HG03575 (cell line): Measurements from ENCODE around the gene THADA.
"Not testable (repeated sequence)": the region's sequence is repeated elsewhere in the genome, so short reads cannot be mapped to it uniquely, and the experiment has no call there.

Experiments
- ATAC-seq: cut with Tn5 transposase; IDR thresholded peaks from one replicate; pipeline ENCODE4 v1.9.1; 2021; ENCODE audit not compliant: unreplicated experiment, insufficient number of reproducible peaks, low FRiP score; ENCODE audit errors: extremely low read depth

THADA gene

DNA sequence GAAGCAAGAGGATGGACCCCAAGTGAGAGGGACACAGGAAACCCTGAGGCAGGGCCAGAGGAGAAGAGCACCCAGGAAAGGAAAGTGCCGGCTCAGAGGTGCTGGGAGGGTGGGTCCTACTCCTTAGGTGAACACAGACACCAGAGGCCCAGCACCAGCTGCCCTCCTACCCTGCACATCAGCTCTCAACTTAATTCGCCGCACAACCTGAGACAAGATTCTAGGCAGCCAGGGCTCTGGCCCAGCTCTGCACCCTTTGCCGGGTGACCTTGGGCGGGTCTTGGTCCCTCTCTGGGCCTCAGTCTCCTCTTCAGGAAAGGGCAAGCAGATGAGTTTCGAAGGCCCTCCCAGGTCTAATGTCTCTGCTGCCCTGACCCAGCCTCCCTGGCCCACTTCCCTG is 397.6 kb downstream of the THADA start:
- ATAC-seq, result no peak

DNA sequence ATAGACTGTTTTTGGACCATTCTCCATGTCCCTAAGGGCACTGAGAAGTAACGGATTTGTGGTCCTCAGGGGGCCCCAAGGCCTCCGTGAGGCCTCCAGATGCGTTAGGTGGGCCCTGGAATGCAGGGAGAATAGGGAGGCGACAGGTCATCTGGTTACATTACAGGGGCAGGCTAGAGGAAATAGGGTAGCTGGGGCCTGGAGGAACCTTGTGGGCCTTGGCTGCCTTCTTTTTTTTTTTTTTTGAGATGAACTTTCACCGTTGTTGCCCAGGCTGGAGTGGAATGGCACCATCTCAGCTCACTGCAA is 398.3 kb downstream of the THADA start:
- ATAC-seq, result no peak

- ATAC-seq, result no peak
Measured at GRCh38 chr2:43196768-43197587, 398.9 kb downstream of the THADA start.

GRCh38 chr2:43194121-43194869 is 401.5 kb downstream of the THADA start:
- no peak for ATAC-seq

DNA sequence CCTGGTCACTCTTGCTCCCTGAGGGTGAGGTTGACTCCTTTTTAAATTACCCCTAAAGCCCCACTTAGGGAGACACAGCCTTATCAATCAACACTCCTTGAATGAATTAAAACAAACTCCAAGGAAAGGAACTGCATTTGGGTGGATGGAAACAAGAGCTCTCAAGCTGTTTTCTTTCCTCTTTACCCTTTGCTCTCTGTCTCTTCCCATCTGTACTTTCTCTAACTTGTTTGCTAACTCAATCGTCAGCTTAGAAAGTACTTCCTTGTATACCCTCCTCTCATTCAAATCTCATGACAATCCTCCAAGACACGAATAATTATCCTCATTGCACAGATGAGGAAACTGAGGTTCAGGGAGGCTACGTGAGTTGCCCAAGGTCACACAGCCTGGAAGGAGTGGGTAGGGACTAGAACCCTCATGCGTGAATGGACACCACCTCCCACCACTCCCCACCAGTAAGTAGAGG is 402.2 kb downstream of the THADA start:
- ATAC-seq, result no peak

DNA sequence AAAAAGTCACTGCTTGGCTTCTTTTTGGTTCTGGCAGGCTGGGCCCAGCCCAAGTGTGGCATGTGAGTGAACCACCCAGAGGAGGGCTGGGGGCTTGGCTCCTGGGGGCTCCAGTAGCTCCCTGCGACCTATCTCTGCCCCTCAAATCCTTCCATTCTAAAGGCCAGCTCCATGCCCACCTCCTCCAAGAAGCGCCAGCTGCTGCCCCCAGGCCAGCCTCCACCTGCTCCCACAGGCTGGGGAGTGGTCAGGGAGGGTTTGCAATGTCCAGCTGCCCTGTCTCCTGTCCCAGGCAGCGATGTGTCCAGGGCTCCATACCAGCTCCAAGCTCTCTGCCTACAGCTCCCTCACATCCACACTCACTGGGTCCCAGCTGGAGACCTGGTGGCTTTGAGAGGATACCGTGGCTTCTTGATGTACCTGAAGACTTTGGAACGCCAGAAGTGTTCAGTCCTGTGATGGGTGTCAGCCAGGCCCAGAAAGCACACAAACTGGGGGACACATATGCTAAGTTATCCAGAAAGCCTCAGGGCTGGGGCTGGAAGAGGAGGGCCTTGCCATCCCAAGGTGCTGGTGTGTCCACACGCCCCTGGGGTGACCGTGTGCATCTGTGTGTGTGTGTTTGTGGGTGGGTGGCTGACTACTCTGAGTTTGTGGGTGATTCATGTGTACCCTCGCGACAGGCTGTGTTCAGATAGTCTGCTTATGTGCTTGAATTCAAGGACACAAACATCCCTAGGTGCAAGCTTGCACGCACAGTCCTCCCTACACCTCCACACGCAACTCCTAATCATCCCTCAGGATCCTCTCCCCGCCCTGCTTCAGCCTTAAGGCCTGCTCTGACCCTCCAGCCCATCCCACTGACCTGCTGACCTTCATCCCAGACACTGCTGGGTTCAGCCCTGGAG is 402.8 kb downstream of the THADA start:
- no peak for ATAC-seq

DNA sequence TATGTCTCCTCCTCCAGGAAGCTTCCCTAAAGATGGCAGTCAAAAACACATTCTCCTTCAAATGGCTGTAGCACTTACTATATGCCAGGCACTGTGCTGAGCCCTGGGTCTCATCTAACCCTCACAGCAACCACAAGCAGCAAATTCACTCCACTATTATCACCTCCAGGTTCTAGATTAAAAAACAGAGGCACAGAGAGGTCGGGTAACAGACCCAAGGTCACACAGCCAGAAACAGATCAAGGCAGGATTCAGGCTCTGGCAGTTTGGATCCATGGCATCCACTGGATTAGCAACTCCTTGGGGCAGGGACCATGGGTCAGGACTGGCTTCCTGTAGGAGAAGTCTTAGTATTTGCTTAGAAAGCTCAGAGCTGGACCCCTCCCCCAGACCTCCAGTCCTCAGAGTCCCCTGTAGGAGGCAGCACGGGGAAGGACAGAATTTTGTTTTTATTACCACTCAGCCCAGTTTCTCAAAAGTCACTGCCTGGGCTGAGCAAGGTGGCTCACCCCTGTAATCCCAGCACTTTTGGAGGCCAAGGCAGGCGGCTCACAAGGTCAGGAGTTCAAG is 403.8 kb downstream of the THADA start:
- ATAC-seq, result no peak

- no peak for ATAC-seq
Measured at GRCh38 chr2:43190311-43191052, 405.4 kb downstream of the THADA start.

DNA sequence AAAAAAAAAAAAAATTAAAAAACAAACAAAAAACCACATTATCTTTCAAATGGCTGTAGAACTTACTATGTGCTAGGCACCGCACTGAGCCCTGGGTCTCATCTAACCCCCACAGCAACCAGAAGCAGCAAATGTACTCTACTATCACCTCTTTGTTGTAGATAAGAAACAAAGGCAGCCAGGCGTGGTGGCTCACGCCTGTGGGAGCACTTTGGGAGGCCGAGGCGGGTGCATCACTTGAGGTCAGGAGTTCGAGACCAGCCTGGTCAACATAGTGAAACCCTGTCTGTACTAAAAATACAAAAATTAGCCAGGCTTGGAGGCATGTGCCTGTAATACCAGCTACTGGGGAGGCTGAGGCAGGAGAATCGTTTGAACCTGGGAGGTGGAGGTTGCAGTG is 406.0 kb downstream of the THADA start:
- ATAC-seq, result not testable (repeated sequence)

DNA sequence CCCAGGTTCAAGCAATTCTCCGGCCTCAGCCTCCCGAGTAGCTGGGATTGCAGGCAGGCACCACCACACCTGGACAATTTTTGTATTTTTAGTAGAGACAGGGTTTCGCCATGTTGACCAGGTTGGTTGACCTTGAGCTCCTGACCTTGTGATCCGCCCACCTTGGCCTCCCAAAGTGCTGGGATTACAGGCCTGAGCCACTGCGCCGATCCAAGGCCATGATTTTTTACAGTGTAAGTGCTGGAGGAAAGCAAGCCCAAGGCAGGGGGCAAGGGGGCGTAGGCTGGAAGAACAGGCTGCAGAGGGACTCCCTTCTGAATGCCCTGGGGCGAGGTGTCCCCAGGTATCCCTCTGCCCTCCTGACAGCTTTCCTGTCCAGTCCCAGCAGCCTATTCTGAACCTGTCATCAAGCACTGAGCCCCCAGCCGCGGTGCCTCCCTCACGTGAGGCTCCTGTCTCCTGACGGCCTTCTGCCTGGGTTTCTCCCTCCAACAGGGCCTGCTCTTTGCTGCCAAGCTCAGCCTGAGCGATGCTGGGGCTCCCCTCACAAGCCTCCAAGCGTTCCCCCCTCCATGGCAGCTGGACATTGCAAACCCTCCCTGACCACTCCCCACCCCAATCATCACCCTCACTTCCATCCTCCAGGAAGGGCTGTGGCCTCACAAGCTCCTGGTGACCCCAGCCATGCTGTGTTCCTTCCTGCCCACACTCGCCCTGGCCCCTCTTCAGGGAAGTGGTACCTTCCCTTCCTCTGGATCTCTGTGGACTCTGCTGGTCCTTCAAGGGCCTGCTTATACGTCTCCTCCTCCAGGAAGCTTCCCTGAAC is 407.1 kb downstream of the THADA start:
- ATAC-seq, result no peak

- ATAC-seq, result no peak
Measured at GRCh38 chr2:43186679-43187374, 409.0 kb downstream of the THADA start.

GRCh38 chr2:43186321-43186678 is 409.5 kb downstream of the THADA start:
- no peak for ATAC-seq

- ATAC-seq, result no peak
Measured at GRCh38 chr2:43185146-43185545, 410.7 kb downstream of the THADA start.

DNA sequence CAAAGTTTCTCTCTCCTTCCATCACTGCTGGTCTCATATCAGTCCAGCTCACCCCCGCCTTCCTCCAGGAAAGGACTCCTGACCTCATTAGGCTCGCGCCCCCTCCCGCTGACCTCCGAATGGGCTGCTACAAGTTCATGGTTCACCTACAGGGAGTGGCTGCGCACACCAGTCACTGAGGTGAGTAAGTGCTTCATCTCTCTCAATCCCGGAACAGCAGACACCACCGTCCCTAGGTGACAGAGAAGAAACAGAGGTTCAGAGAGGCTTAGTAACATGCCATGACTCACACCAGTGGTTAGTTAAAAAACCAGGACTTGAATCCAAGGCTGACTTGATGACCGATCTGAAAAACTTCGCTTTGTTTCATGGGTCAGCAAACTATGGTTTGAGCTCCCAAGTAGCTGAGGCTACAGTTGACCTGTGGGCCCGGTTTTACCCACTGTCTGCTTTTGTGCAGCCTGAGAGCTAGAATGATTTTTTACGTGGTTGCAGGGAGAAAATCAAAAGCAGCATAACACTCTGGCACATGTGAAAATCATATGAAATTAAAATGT is 411.4 kb downstream of the THADA start:
- no peak for ATAC-seq

GRCh38 chr2:43183743-43184142 is 412.1 kb downstream of the THADA start:
- ATAC-seq, result no peak

DNA sequence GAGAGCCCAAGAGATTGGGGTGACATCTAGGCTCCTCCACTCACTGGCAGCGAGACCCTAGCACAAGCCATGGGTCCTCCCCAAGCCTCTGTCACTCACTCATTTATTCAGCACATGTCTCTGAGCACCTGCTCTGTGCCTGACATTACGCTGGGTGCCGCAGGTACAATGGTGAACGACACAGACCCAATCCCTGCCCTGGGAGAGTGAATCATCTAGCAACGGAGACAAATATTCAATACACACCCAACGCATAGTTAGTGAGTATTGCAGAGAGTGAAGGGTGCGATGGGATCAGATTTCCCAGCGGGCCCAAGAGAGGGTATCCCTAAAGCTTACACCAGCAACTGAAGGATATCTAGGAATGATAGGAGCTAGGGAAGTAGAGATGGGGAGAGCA is 414.9 kb downstream of the THADA start:
- ATAC-seq, result no peak
